ENCODE results near the gene CCDC68.
"Not testable (repeated sequence)": the region's sequence is repeated elsewhere in the genome, so short reads cannot be mapped to it uniquely, and the experiment has no call there.

CCDC68 gene

DNA sequence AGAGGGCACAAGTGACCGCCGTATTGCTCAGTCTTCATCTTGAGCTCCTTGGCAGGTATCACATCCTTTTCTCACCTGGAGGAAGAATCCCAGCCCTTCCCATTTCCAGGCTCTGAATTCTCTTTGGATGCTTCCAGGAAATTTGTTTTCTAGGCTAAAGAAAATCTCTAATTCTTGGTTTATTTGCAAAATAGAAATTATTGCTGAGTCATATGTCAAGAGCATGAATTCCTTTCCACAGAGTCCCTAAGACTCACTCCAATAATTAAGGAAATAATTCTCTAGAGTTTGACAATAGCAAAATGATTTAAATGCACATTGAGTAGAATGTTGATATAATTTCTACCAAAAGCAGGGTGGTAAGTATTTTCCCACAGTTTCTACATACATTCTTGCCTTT, 16.3 kb upstream of the CCDC68 start:
- no peak for TF ChIP-seq CTCF (IDR thresholded peaks at IDR 0.05; ENCODE audit: borderline replicate concordance, insufficient read depth, low read depth, low read length)
- no peak overlapping the region for H3K4me3 ChIP-seq (ENCODE audit: low read depth, low read length)

- TF ChIP-seq CTCF (IDR thresholded peaks at IDR 0.05; ENCODE audit: borderline replicate concordance, insufficient read depth, low read depth, low read length), result no peak
- no peak overlapping the region for H3K4me3 ChIP-seq (ENCODE audit: low read depth, low read length)
Observed at GRCh38 chr18:54973046-54973445, 13.8 kb upstream of the CCDC68 start.

DNA sequence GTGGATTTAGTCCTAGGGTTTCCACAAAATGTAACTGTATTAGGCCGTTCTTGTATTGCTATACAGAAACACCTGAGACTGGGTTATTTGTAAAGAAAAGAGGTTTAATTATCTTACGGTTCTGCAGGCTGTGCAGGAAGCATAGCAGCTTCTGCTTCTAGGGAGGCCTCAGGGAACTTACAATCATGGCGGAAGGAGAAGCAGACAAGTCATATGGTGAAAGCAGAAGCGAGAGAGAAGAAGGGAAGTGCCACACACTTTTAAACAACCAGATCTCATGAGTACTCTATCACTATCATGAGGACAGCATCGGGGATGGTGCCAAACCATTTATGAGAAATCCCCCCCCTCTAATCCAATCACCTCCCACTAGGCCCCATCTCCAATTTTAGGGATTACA, 9.5 kb upstream of the CCDC68 start:
- H3K4me3 ChIP-seq (ENCODE audit: low read depth, low read length), result no peak overlapping the region
- no peak for TF ChIP-seq CTCF (IDR thresholded peaks at IDR 0.05; ENCODE audit: borderline replicate concordance, insufficient read depth, low read depth, low read length)

DNA sequence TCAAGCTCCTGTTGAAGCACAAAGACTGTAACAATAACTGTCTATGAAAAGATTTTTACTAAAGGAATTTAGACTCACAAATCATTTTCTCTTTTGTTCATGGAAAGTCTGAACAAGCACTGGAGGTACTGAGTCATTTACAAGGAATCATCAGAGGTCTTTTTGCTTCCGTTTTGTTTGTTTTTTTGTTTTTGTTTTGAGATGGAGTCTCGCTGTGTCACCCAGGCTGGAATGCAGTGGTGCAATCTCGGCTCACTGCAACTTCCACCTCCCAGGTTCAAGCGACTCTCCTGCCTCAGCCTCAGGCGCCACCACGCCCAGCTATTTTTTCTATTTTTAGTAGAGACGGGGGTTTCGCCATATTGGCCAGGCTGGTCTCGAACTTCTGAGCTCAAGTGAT, 9.0 kb upstream of the CCDC68 start:
- not testable (repeated sequence) for H3K4me3 ChIP-seq (ENCODE audit: low read depth, low read length)

- TF ChIP-seq CTCF (IDR thresholded peaks at IDR 0.05; ENCODE audit: borderline replicate concordance, insufficient read depth, low read depth, low read length), result no peak
- H3K4me3 ChIP-seq (ENCODE audit: low read depth, low read length), result no peak overlapping the region
Observed at GRCh38 chr18:54967786-54968185, 8.5 kb upstream of the CCDC68 start.

DNA sequence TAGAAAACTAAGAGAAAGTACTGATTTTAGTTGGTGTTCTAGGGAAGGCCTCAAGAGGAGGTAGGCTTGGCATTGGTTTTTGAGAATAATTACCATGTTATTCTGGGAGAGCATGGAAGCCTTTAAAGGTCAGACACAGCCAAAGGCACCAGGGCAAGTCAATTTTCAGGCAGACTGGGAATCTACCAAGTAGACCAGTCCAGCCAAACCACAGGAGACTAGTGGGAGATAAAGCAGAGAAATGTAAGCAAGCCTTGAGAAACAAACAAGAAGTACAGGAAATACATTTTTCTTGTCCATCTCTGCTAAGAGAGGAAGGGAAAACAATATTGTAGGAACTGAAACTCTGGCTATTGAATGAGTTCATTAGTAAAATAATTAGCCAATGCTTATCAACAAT, 5.5 kb upstream of the CCDC68 start:
- no peak for TF ChIP-seq CTCF (IDR thresholded peaks at IDR 0.05; ENCODE audit: borderline replicate concordance, insufficient read depth, low read depth, low read length)
- no peak overlapping the region for H3K4me3 ChIP-seq (ENCODE audit: low read depth, low read length)

- TF ChIP-seq CTCF (IDR thresholded peaks at IDR 0.05; ENCODE audit: borderline replicate concordance, insufficient read depth, low read depth, low read length), result no peak
- no peak overlapping the region for H3K4me3 ChIP-seq (ENCODE audit: low read depth, low read length)
Observed at GRCh38 chr18:54962919-54963645, 3.8 kb upstream of the CCDC68 start.

Data from GM12875 (cell line).